ENCODE measurements around the gene NR6A1.

Gene NR6A1

DNA sequence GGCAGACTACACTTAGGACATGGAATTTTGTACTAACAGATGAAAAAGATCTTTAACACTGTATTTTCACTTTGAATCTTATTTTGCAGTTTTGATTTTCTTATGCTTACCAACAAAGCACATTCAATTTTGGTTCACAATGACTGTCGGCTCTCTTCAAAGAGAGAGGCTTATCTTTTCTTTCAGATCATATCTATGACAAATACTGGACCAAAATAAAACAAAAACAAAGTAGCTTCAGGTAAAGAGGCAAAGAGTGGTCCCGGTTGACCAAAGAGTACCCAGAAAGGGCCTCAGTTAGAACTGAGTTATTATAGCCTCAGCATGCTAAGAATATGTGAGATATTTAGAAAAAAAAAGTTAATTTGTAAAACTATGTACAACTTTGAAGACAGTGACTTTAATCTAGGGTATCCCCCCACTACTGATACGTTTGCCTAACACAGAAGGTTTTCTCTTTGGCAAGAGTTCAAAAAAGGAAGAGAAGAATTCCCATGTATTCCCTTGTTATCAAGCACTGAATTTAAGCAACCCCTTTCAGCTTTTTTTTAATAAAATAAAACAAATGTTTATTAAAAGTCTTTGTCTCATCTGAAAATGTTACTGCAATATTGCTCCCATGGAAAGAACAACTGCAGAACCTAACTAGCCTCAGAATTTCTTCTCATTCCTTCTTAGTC lies 50.5 kb downstream of the NR6A1 start:
- DNase-seq: no peak

DNA sequence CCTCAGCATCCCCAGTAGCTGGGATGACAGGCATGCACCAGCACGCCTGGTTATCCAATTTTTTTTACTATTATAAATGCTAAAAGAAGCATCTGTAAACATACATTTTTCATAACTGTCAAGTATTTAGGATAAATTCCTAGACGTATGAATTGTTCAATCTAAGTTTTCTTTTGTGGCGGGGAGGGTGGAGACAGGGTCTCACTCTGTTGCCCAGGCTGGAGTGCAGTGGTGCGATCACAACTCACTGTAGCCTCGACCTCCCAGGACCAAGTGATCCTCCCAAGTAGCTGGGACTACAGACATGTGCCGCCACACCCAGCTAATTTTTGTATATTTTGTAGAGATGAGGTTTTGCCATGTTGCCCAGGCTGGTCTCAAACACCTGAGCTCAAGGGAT lies 52.2 kb downstream of the NR6A1 start:
- no peak for DNase-seq

DNA sequence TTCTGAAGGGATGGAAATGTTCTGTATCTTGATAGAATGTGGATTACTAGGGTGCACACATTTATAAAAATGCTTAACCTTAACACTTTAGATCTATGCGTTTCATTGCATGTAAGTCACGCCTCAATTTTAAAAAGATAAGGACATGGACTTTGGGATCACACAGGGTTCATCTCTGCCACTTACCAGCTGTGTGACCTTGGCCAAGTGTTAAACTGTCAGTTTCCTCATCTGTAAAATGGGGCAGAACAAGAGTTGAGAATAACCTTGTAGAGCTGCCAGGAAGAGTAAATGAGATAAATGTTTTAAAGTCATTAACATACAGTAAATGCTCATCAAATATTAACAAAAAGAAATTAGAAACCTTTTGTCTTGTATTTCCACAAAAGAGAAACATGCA lies 53.5 kb downstream of the NR6A1 start:
- no peak for DNase-seq

DNA sequence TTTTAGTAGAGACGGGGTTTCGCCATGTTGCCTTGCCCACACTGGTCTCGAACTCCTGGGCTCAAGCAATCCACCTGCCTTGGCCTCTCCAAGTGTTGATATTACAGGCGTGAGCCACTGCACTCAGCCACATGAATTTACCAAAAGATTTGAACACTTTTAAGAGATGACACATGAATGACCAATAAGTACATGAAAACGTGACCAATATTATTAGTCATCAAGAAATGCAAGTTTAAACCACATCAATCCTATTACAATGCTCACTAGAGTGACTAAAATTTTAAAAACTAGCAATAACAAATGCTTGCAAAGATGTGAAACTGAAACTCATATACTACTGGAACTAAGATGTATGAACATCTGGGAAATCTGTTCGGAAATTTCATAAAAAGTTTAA lies 54.3 kb downstream of the NR6A1 start:
- peak in 1 of 2 experiments; percentile 34 for DNase-seq

GRCh38 chr9:124710766-124711165 lies 60.3 kb downstream of the NR6A1 start:
- DNase-seq: no peak

GRCh38 chr9:124709292-124709690 lies 61.8 kb downstream of the NR6A1 start:
- no peak for DNase-seq

DNA sequence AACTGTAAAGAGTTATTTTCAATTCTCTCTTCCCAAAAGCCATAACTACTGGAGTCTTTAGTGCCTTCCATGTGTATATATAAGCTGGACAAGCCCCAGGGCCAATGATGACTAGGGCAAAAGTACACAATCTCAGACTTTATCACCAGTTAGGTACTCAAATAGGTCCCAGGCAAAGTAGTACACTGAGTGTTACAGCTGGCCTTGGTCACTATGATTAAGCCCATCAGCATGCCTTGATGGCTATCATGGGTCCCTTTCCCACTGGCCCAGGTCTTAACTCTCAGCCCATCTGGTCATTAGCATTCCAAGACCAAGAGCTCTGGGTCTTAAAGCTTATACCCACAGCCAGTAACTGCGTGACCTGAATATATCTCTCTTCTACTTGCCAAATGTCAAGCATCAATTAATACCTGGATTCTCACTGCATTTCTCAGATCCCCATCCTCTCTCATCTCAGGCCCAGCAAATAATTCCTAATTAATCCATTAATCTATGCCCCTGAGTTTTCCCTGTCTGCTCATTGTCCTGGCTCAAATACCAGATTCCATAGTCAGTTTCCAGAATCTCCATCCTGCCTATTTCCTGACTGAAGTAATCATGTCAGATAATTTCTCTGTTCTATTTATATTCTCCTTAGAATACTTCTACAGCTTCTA lies 62.3 kb downstream of the NR6A1 start:
- no peak for DNase-seq

DNA sequence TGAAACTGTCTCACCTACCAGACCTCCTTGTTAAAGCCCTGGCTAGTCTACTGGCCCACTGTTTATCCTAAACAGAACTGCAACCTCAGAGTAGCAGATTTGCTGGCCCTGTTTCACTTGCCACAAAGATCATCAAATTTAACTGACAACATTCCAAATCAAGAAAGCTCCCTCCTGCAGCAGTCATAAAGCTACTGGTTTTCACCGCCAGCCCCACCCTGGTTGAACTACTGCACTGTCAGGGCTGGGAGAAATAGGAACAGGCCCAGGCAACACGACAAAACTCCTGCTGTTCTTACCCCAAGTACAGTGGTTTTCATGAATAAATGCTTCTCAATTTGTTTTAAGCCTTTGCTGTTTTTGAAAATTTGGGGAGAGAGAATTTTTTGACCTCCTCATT lies 63.0 kb downstream of the NR6A1 start:
- no peak for DNase-seq

DNA sequence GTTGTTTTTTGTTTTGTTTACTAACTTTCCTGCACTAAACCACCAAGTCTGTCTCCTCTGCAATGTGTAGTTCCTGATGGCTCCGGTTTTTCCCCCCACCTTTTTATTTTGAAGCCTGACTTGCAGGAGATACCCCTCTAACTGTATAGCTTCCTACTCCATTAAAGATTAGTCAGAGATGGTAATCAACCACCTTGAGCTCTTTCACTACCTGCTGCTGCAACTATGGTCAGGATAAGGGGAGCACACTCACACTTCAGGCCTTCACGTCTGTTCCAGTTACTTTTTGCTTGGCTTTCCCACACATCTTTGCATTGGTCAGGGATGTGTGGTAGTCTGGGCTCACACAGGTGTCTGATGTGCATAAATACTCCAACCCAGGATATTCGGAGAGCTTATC lies 63.4 kb downstream of the NR6A1 start:
- DNase-seq: no peak

GRCh38 chr9:124706685-124707084 lies 64.4 kb downstream of the NR6A1 start:
- no peak for DNase-seq

DNA sequence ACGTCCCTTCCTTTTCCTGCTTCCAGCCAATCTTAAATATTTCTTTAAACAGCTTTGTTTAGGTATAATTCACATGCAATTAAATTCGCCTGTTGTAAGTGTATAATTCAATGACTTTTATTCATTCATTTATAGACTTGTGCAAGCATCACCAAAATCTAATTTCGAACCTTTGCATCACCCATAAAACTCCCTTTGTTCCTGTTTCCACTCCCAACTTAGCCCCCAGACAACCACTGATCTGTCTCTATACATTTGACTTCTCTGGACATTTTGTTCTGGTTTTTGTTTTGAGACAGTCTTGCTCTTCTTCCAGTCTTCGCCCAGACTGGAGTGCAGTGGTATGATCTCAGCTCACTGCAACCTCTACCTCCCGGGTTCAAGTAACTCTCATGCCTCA lies 71.5 kb downstream of the NR6A1 start:
- no peak for DNase-seq

DNA sequence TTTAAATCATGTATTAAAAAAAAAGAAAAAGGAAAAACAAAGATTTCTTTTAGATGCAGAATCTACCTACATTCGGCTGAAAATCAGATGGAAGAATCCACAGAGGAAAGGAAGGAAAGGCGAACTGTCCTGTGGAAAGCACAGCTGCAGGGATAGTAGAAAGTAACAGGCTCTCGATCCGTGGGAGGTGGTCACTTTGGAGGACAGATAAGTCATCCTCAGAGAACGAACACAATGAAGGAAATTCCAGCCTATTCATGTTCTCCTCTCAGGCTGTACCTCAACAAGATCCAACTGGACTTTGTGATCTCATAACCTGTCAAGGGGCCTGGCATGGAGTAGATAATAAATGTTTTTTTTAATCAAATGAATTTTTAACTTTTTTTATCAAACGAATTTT lies 72.8 kb downstream of the NR6A1 start:
- DNase-seq: no peak

DNA sequence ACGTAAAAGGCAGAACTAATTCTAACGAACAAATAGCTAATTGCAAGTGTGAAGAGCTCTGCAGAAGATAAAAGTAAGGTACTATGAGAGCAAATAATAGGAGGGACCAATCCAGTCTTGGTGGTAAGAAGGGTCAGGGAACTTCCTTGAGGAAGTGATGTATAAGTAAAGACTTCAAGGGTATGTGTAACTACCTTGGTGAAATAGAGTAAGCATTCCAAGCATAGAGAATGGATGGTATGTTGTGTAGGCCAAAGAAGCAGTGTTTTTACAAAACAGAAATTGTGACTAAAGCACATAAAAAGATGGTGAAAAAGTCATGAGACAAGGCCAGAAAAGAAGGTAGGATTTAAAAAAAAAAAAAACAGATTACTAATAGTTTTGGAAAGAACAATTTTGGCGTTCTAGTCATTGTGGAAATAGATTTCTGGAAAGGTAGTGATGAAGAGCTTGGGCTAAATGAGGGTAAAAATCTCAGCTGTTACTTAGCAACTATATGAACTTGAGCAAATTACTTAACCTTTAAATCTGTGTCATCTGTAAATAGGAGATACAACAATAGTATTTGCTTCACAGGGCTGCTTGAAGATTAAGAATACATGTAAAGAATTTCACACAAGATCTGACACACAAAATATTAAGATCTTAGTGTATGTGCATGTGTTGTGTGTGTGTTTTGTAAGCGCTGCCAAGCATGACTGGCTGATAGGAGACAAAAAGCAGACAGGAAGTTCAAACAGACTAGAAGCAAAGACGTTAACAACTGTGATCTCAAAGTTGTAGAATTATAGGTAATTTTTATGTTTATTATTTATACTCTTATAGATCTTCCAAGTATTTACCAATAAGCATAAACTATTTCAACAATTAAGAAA lies 73.5 kb downstream of the NR6A1 start:
- DNase-seq: no peak

DNA sequence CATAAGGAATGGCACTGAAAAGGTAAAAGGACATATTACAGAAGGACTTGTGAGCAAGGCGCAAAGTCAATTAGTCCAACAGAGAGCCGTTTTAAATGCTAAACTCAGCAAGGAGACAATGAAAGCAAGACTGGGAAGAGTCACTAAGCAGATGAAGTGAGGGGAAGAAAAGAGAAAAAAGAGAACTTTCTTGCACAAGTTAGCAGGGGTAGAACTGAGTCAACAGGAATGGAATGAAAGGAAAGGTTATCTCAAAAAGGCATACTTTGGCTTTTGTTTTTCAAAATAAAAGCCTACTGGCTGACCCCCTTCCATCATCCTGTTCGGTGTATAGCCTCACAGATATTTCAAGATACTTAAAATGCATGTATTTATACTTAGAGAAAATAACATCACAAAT lies 75.0 kb downstream of the NR6A1 start:
- no peak for DNase-seq

DNA sequence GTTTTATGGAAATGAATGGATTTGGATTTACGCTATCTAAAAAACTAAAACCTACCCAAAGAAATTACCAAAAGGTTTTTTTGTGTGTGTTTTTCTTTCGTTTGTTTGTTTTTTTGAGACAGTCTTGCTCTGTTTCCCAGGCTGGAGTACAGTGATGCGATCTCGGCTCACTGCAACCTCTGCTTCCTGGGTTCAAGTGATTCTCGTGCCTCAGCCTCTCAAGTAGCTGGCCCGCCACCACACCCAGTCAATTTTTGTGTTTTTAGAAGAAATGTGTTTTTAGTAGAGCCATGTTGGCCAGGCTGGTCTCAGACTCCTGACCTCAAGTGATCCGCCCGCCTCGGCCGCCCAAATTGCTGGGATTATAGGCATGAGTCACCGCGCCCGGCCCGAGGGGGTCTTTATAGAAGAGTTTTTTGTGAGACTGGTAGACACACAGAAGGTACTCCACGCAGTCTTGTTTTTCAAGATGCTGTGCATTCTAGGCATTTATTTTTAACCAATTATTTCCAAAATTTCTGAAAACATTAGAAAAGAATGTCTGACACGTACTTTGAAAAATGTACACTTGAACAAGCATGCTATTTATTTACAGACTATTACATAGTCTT lies 75.7 kb downstream of the NR6A1 start:
- DNase-seq: no peak

DNA sequence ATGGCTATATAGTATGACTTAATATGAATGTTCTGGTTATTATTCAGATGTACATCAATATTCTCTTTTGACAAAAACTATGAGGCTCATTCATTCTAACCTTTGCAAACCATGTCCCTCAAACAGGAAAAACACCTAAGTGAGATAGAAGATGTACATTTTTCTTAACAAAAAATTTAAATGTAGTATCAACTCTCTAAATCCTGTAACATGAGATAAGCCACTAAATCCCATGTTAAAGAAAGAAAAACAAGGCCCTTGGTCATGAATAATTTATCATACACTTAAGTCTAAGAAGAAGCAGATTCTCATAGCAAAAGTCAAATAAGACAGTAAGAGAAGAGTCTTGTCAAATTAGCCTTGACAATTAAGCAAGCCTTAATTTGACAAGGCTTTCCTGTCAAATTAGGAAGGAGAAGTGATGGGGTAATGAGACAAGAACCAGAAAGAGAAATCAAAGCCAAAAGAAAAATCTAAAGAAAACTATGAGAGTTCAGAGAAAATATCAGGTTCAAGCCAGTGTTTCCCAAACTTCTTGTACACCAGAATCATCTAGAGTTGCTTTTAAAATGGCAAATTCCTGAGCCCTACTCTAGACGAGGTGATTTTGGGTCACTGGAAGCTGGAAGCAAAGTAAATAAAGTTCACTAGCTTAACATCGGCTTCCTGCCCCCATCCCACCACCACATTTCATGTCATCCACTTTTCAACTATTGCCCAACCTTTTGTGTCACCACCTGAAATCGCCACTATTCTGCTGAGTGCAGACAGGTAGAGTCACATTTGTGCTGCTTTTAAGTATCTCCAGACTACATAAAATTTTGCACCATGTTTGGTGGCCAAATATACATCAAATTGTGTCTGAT lies 76.5 kb downstream of the NR6A1 start:
- DNase-seq: no peak

GRCh38 chr9:124693403-124693802 lies 77.7 kb downstream of the NR6A1 start:
- no peak for DNase-seq

GRCh38 chr9:124688238-124688904 lies 82.7 kb downstream of the NR6A1 start:
- no peak for DNase-seq

DNA sequence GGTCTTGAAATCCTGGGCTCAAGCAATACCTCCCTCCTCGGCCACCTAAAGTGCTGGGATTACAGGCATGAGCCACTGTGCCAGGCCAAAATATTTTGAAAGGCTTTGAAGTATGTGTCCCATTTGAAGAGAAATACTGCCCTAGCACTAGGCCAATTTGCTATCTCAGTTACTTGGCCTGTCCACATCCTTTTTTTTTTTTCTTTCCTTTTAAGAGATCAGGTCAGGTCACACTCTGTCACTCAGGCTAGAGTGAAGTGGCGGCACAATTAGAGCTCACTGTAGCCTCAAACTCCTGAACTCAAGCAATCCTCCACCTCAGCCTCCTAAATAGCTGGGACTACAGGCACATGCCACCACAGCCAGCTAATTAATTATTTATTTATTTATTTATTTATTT lies 84.2 kb downstream of the NR6A1 start:
- no peak for DNase-seq

DNA sequence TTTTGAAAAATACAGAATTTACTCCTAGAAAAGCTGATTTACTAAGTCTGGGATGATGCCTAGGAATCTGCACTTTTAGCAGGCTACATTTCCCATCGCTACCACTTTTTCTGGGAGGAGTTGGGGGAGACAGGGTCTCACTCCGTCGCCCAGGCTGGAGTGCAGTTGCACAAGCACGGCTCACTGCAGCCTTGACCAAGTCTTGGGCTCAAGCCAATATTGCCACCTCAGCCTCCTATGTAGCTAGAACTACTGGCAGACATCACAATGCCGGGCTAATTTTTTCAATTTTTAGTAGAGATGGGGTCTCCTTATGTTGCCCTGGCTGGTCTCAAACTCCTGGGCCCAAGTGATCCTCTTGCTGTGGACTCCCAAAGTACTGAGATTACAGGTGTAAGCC lies 85.9 kb downstream of the NR6A1 start:
- no peak for DNase-seq

DNA sequence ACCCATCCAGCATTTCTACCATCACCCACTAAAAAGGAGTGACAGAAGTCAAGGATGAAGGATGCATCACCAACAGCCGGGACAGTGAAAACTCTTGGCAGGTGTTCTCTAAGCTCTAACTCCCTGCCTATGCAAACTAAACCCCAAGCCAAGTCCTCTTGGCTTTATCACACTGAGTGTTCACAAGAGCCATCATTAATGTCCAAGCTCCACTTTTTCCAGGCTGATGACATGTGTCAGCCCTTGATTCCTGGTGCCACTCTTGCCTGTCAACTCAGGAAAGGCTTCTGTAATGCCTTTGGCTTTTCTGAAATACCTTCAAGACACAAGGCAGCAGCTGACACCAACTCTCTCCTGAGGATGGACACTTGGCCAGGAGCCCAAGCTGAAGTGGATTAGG lies 86.9 kb downstream of the NR6A1 start:
- DNase-seq: no peak

DNA sequence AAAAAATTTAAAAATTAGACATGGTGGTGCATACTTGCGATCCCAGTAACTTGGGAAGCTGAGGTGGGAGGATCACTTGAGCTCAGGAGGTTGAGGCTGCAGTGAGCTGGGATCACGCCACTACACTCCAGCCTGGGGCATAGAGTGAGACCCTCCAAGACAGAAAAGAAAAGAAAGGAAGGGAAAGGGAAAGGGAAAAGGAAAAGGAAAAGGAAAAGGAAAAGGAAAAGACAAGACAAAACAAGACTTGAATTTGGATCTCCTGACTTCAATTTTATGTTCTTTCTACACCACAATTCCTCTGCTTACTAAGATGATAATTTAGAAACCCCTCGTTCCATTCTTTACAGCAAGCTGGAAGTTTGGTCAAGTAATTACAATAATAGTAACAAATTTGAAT lies 88.1 kb downstream of the NR6A1 start:
- DNase-seq: no peak
